ENCODE data around the gene GRHL1. TPM values are rescaled to one million over a fixed set of nuclear protein-coding genes. Genes with fewer than 3 reads are reported as not detected.

Gene GRHL1
- total and polyA plus RNA-seq, 9 of the 15 experiments (the other 6 are each of a cell fraction or from before 2014, with no cell fraction given), result 1.7 to 6.1 (median 4.7) TPM

DNA sequence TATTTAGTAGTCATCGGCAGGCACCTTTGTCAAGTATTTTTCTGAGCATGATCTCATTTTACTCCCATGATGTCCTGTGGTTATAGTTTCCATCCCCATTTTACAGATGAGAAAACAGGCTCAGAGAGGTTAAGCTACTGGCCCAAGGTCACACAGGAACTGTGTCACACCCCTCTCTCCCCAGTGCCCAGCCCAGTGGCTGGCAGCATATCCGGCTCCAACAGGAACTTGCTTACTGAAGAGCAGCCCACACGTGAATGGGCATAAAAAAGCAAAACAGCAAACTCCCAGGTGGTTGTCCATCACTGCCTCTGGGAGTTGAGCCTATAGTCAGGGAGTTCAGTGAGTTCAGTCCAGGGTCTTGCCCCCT is 83.5 kb downstream of the GRHL1 start (continued):
- TF ChIP-seq TAF7 (tag; IDR thresholded peaks at IDR 0.05) (no peak), MAFF (IDR thresholded peaks at IDR 0.05; ENCODE audit: low read length) (no peak), ZNF316 (IDR thresholded peaks at IDR 0.05) (no peak), ILF3 (IDR thresholded peaks at IDR 0.05; ENCODE audit: borderline replicate concordance) (no peak), SIN3B (IDR thresholded peaks at IDR 0.05; ENCODE audit: low read depth) (no peak), KDM2B (CRISPR knock-in tag; IDR thresholded peaks at IDR 0.05) (no peak), HNRNPUL1 (IDR thresholded peaks at IDR 0.05; ENCODE audit: low read length) (no peak), CBFB (CRISPR knock-in tag; IDR thresholded peaks at IDR 0.05) (no peak), CBX2 (IDR thresholded peaks at IDR 0.05; ENCODE audit: insufficient read depth, low read length, poor library complexity, severe bottlenecking) (no peak), SP2 (IDR thresholded peaks at IDR 0.05; ENCODE audit: extremely low read depth, low read depth, low read length, poor library complexity, severe bottlenecking) (no peak), ZNF79 (CRISPR knock-in tag; IDR thresholded peaks at IDR 0.05; ENCODE audit: low read depth) (no peak), CHD4 (IDR thresholded peaks at IDR 0.05; ENCODE audit: insufficient read depth, insufficient replicate concordance, low read depth, low read length, poor library complexity, severe bottlenecking) (peak; percentile 91), PPARD (CRISPR knock-in tag; IDR thresholded peaks at IDR 0.05) (no peak), RBFOX2 (IDR thresholded peaks at IDR 0.05; ENCODE audit: low read depth, low read length) (no peak), NCOA4 (IDR thresholded peaks at IDR 0.05; ENCODE audit: partially characterized antibody) (no peak), PTBP1 (IDR thresholded peaks at IDR 0.05; ENCODE audit: low read depth, low read length) (0 out of 2 replicates have a peak, but pooled peaks have one; percentile 79), BRD9 (IDR thresholded peaks at IDR 0.05; ENCODE audit: low read depth, partially characterized antibody) (peak; percentile 68), ERF (CRISPR knock-in tag; IDR thresholded peaks at IDR 0.05) (no peak), ZNF384 (IDR thresholded peaks at IDR 0.05; ENCODE audit: low read depth, low read length) (no peak), JUN (IDR thresholded peaks at IDR 0.05; ENCODE audit: borderline replicate concordance, low read depth, low read length) (no peak), JUN (CRISPR knock-in tag; IDR thresholded peaks at IDR 0.05; ENCODE audit: borderline replicate concordance) (no peak), CEBPG (CRISPR knock-in tag; IDR thresholded peaks at IDR 0.05) (no peak), CEBPG (tag; conservative IDR thresholded peaks at IDR 0.05 in 1 of 2, IDR thresholded peaks at IDR 0.05 in 1 of 2) (no peak), ZEB2 (IDR thresholded peaks at IDR 0.05) (no peak), ZNF282 (CRISPR knock-in tag; IDR thresholded peaks at IDR 0.05) (no peak), BMI1 (IDR thresholded peaks at IDR 0.05; ENCODE audit: low read length) (no peak)
- TF ChIP-seq, protein P1, sequence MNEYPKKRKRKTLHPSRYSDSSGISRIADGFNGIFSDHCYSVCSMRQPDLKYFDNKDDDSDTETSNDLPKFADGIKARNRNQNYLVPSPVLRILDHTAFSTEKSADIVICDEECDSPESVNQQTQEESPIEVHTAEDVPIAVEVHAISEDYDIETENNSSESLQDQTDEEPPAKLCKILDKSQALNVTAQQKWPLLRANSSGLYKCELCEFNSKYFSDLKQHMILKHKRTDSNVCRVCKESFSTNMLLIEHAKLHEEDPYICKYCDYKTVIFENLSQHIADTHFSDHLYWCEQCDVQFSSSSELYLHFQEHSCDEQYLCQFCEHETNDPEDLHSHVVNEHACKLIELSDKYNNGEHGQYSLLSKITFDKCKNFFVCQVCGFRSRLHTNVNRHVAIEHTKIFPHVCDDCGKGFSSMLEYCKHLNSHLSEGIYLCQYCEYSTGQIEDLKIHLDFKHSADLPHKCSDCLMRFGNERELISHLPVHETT (CRISPR knock-in tag; conservative IDR thresholded peaks at IDR 0.05 in 1 of 2, IDR thresholded peaks at IDR 0.05 in 1 of 2), result 0 out of 4 replicates have a peak, but pooled peaks of 1 of the 2 experiments have one; percentile 12
- TF ChIP-seq, protein P2, sequence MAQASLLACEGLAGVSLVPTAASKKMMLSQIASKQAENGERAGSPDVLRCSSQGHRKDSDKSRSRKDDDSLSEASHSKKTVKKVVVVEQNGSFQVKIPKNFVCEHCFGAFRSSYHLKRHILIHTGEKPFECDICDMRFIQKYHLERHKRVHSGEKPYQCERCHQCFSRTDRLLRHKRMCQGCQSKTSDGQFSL (CRISPR knock-in tag; IDR thresholded peaks at IDR 0.05), result no peak
- TF ChIP-seq, protein P2 (tag; IDR thresholded peaks at IDR 0.05), result no peak

Data from K562 (cell line).